ENCODE data around the gene ZNF689.
A peak's percentile ranks its signal among the peaks of the same experiment; 100 is the strongest.
"Not testable (repeated sequence)": the region's sequence is repeated elsewhere in the genome, so short reads cannot be mapped to it uniquely, and the experiment has no call there.

ZNF689 gene

GRCh38 chr16:30600215-30600614 lies 10.0 kb downstream of the ZNF689 start:
- no peak for TF ChIP-seq CTCF (conservative IDR thresholded peaks at IDR 0.05; ENCODE audit: low read length)
- DNase-seq (ENCODE audit: low read depth), result no peak

GRCh38 chr16:30592871-30593270 lies 17.3 kb downstream of the ZNF689 start:
- DNase-seq (ENCODE audit: low read depth), result no peak
- H3K4me3 ChIP-seq (ENCODE audit: low read length), result no peak overlapping the region
- TF ChIP-seq CTCF (conservative IDR thresholded peaks at IDR 0.05; ENCODE audit: low read length), result no peak

More at GRCh38 chr16:30600215-30600614, 10.0 kb downstream of the ZNF689 start:
- no peak overlapping the region for H3K4me3 ChIP-seq (ENCODE audit: low read length)

GRCh38 chr16:30590869-30591268 lies 19.3 kb downstream of the ZNF689 start:
- H3K4me3 ChIP-seq (ENCODE audit: low read length); DNase-seq (ENCODE audit: low read depth): not testable (repeated sequence)

- not testable (repeated sequence) for DNase-seq (ENCODE audit: low read depth)
Measured at GRCh38 chr16:30589582-30589981, 20.6 kb downstream of the ZNF689 start.

GRCh38 chr16:30588651-30589050 lies 21.5 kb downstream of the ZNF689 start:
- DNase-seq (ENCODE audit: low read depth), result no peak
- no peak overlapping the region for H3K4me3 ChIP-seq (ENCODE audit: low read length)
- no peak for TF ChIP-seq CTCF (conservative IDR thresholded peaks at IDR 0.05; ENCODE audit: low read length)

More at GRCh38 chr16:30589582-30589981, 20.6 kb downstream of the ZNF689 start:
- not testable (repeated sequence) for H3K4me3 ChIP-seq (ENCODE audit: low read length)

- H3K4me3 ChIP-seq (ENCODE audit: low read length), result peak within 1 kb of the TSS; percentile 89
- peak; percentile 11; the same call in 1 of the 2 replicates for TF ChIP-seq CTCF (conservative IDR thresholded peaks at IDR 0.05; ENCODE audit: low read length)
- peak; percentile 99 for DNase-seq (ENCODE audit: low read depth)
Measured at GRCh38 chr16:30585400-30586191, 24.6 kb downstream of the ZNF689 start, which contains the start of gene ZNF785. ZNF785 (minus strand) TSS chr16:30585697; CDS start chr16:30585611, 86 bp downstream.

- DNase-seq (ENCODE audit: low read depth), result peak; percentile 9
- TF ChIP-seq CTCF (conservative IDR thresholded peaks at IDR 0.05; ENCODE audit: low read length), result no peak
- H3K4me3 ChIP-seq (ENCODE audit: low read length), result peak overlapping the region; percentile 89
Measured at GRCh38 chr16:30585022-30585399, 25.2 kb downstream of the ZNF689 start.

GRCh38 chr16:30582611-30583340 lies 27.4 kb downstream of the ZNF689 start:
- no peak overlapping the region for H3K4me3 ChIP-seq (ENCODE audit: low read length)
- no peak for DNase-seq (ENCODE audit: low read depth)
- TF ChIP-seq CTCF (conservative IDR thresholded peaks at IDR 0.05; ENCODE audit: low read length), result no peak
